DMS79 (cell line): ENCODE results near the gene GPATCH8.
A peak's percentile ranks its signal among the peaks of the same experiment; 100 is the strongest.
"Not testable (repeated sequence)": the region's sequence is repeated elsewhere in the genome, so short reads cannot be mapped to it uniquely, and the experiment has no call there.

Experiments
- DNase-seq: peaks from one replicate; lab custom pipeline; 2025; lab: John Stamatoyannopoulos, UW

The GPATCH8 gene

DNA sequence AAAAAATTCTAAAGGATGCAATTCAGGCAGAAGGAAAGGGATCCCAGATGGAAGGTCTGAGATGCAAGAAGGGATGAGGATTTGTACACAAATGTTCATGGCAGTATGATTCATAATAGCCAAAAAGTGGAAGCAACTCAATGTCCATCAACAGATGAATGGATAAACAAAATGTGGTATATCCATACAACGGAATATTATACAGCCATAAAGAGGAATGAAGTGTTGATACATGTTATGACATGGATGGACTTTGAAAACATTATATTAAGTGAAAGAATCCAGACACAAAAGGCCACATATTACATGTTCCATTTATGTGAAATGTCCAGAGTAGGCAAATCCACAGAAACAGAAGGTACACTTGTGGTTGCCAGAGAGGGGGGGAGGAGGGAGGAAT lies 23.9 kb upstream of the GPATCH8 start:
- DNase-seq = no peak

DNA sequence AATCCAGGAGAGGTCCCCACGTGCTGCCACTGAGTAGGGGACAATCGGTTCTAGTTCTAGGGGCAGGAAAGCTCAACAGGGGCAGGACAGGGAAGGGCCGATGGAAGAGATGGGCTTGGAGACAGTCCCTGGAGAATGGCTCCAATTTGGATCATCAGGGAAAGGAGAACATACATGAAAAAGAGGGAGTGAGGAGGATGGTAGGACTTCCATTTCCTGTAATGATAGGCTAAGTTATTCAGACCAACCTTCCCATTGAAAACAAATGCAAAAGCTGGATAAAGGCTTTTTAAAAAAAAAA lies 20.4 kb upstream of the GPATCH8 start:
- DNase-seq = no peak

DNA sequence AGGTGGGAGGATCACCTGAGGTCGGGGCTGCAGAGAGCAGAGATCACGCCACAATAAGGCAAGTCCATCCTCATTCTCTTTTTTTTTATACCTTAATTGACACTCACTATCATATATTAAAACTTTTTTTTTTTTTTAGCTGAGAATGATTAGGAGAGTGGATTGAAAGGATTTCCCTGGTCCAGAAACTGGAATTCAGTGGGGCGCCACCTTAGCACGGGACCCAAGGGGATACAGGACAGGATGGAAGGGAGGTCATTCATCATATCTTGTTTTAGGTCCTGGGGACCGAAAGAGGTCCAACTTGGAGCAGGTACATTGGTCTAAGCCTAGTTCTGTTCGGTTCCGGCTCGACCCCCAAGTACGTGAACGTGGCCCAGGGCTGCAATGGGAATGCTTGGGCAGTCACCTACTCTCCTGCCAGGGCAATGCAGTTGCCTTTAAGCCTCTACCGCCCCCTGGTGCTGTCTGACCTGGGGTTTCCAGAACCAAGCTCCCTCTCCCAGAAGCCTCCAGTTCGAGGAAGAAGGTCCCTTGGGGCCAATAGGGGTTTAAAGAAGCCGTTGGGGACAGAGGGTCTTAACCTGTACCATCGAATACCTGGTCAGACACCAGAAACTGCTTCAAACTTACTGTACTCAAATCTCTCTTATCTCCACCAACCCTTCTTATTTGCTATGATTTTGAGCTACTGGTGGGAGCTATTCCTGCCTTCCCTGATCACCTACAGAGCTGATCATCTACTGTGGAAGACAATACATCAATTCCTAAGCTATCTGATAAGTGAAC lies 19.9 kb upstream of the GPATCH8 start:
- no peak for DNase-seq

DNA sequence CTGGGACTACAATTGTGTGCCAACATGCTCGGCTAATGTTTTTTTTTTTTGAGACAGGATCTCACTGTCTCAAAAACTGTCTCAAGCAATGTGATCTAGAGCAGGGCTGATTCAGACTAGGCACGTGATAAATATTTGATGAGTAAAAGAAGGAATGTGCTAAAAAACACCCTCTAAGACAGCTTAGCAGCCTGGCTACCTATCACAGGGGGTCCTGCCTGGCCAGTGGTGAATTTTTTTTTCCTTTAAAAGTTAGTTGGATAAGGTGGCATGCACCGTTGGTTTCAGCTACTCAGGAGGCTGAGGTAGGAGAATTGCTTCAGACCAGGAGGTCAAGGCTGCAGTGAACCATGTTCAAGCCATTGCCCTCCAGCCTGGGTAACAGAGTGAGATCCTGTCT lies 14.8 kb upstream of the GPATCH8 start:
- no peak for DNase-seq

DNA sequence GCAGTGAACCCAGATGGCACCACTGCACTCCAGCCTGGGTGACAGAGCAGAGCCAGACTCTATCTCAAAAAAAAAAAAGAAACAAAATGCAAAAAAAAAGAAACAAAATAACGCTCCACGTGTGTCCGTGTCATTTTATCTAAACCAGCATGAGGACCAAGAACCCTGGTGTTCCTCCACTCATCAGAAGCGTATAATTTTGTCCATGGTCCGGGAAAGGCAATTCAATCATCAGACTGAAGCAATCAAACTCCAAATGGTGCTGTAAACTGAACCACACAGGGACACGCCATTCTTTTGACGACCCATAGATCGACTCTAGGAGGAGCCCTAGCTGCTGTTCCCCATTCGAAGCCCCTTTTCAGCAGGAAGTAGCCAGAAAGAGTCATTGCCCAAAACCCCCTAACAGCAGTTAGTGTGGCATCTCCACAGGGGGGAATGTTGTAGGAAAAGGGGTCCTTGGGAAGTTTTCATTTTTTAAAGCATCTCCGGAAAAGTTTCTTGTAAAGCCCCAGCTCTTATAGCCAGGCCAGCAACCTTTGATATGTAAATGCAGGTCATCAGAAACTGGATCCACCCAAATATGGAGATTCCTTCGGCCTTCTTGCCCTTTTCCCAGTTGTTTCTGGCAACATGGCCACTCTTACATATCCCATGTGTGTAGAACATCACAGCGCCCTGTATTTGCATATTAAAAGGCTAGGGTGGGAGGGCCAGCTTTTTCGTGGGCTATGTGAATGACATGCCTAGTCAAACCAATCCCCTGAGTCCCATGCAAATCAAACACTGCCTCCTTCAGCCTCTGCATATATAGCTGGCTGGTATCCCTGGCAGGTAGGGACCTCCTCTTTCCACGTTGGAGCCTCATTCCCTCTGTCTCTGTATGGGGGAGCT lies 8.3 kb upstream of the GPATCH8 start:
- not testable (repeated sequence) for DNase-seq

DNA sequence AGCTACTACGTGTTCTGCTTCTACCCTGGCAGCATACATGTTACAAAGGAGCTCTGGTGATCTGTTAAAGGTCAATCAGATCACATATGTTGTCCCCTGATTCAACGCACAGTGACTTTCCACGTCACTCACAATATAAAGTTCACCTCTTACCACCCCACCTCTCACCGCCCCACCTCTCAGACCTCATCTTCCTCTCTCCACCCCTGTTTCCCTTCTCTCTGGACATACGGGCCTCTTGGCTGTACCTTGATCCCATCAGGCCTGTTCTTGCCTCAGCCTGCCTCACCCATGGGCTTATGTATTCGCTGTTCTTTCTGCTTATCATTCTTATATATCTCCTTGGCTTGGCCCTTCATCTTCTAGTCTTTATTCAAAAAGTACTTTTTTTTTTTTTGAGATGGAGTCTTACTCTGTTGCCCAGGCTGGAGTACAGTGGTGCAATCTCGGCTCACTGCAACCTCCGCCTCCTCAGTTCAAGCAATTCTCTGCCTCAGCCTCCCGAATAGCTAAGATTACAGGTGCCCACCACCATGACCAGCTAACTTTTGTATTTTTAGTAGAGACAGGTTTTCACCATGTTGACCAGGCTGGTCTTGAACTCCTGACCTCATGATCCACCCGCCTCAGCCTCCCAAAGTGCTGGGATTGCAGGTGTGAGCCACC lies 3.9 kb upstream of the GPATCH8 start:
- not testable (repeated sequence) for DNase-seq

DNA sequence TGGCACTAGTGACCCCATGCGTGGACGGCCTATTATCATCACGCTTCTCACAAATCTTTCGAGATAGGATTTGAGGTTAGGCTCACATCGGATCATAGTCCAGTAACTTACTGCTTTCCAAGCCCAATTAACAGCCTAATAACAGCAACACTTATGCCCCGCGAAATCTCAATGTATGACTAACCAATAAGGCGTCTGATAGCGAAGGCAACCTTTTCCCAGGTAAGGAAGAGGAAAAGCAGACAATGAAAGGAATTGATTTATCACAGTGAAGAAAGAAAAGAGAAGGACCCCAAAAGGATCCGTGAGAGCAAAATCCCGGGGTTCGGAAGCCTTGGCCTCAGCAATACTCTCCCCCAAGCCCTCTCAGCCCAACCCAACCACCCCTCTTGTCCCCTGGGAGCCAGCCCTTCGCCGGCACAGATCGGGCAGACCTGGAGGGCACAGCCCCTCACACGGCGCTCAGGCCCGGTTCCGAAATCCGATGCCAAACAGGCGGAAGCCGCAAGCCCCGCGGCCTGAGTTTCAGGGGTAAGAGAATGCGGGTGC lies 534 bp downstream of the GPATCH8 start:
- DNase-seq = peak; percentile 19

DNA sequence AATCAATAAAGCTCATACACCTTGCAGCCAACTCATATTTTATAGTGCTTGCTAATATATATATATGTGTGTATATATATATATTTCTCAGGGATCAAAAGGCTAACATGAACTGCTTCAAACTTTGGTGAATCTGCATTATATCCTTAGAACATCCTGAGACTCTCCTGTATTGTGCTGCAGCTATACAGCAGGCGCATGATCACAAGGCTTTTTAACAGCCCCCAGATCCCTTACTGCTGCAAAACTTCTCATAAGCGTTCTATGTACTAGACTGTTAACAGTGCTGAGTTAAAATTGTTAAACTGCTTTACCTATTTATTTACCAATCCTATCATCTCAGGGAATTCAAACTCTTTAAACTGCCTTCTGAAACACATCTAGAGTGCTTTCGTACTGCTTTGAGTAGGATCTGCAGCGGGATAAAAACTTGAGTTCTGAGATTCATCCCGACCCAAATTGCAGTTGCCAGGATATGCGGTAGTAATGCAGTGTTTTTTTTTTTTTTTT lies 1.3 kb downstream of the GPATCH8 start:
- DNase-seq = no peak

DNA sequence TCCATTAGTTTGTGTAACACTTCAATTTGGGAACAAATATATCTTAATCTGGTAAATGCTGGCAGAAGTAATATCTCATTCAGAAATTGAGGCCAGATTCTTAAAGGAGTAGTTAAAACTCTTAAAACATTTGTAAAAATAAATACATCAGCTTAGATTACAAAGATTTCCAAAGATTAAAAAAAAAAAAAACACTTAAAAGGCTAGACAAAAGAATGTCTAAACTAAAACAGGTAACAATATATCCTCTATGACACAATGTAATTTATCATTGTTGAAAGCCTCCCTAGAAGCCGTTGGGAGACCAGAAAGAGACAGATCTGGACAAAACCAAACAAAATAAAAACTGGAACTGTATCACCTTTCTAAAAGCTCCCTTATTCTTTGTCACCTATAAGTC lies 3.5 kb downstream of the GPATCH8 start:
- DNase-seq = no peak

DNA sequence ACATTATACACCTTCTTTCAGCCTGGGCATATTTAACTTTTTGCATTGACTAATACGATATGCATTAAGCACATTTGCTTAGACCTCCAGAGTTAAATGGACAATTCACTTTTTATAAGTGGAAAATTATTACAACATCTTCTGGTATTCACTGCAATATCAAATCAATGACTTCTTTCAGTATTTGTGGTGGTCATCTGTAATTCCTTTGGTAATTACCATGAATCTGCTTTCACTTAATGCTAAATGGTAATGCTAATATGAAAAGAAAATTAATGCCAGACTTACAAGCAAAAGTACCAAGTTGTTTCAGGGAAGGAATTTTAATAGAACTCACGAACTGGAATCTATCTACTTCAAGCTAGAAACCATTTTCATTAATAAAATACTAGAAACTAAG lies 6.4 kb downstream of the GPATCH8 start:
- DNase-seq = no peak

DNA sequence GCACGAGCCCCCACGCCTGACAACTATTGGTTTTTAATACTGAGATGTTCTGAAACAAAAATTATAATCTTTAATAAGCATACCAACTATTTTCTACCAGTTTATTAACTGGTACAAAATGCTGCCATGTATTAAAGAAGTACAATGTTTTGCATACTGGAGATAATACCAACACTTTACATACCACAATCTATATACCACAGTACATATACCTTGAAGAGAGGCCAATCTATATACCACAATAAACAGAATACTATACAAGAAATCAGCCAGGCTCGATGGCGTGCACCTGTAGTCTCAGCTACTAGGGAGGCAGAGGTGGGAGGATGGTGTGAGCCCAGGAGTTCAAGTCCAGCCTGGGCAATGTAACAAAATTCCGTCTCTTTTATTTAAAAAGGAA lies 9.9 kb downstream of the GPATCH8 start:
- no peak for DNase-seq

DNA sequence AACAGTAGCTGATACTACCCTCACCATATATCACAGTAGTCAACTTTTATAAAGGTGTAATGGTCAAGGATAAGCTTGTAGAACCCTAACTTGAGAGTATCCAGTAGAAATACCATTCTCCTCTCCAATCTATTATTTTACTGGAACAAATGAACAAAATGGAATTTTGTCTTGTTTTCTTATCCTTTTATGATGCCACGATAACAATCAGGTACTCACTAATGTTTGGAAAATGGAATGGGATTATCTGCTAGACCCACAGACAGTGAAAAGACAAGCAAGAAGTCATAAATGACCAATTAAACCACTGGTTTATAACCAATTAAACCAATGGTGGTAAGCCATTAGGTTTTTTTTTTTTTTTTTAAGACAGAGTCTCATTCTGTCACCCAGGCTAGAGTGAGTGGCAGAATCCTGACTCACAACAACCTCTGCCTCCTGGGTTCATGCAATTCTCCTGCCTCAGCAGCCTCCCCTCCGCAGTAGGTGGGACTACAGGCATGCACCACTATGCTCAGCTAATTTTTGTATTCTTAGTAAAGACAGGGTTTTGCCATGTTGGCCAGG lies 10.4 kb downstream of the GPATCH8 start:
- DNase-seq = no peak

DNA sequence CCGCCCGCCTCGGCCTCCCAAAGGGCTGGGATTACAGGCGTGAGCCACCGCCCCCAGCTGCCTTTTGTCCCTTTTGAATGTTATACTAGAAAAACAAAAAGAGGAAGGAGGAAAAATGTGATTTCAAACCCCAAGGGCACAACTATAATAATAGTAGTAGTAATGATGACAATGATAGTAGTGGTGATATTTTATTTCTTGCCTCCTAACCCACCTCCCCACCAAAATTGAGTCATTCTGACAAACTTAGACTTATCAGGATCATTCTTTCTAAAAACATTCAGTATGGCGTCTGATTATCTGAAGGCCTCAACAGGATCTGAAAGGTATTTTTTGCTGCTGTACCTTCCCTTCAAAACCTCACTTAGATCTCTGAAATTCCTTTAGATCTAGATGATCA lies 13.6 kb downstream of the GPATCH8 start:
- DNase-seq = no peak

DNA sequence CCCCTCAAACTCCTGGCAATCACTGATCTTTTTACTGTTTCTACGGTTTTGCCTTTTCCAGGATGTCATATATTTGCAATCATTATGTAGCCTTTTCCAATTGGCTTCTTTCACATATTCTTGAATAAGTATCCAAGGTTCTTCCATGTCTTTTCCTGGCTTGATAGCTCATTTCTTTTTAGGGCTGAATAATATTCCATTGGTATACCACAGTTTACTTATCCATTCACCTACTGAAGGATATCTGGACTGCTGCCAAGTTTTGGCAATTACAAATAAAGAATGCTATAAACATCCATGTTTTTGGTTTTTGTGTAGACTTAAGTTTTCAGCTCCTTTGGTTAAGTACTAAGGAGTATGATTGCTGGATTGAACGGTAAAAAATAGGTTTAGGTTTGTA lies 16.0 kb downstream of the GPATCH8 start:
- DNase-seq = no peak

DNA sequence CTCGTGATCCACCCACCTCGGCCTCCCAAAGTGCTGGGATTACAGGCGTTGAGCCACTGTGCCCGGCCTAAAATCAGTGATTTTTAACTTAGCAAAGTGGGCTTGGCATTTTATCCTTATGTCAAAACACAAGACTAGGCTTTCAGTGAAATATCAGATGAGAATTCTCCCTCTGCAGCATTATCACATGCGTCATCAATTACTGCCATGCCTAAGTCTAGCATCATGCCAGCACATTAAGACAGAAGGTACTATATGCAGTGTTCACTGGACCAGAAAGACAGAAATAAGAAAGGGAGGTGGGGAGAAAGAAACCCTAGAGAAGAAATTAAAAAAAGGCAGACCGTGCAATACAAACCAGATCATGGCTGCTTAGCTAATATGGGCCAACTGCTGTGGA lies 29.8 kb downstream of the GPATCH8 start:
- no peak for DNase-seq

DNA sequence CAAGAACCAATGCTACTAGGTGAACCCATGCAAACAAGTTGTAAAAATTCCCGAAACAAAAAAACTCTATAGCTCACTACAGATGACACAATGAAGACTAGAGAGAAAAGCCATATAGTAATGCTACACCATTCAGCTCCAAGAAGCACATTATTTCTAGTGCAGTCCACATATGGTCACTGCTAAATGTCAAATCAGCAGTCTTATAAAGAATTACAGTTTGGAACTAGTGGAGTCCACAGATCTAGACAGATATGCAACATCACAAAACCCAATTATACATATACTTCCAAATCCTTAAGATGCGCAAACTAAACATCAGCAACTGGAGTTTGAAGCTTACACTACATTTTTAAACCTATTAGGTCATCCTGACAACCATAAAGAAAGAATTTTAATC lies 33.5 kb downstream of the GPATCH8 start:
- DNase-seq = no peak

DNA sequence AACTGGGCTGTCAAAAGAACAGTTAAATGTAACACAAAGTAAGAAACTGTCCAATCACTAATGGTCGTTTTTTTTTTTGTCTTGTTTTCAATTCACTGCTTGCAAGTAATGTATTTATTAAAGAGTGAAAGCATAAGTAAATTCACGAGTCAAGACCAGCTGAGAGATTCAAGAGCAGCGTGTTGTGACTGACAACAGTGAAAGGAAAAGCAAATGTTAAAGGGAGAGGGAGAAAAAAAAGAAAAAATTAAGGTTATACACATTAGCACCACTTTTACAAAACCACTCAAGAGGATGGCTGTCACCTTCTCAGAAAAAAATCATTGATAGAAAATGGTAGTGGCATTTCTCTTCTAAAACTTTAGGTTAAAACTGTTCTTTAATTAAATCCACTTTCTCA lies 36.1 kb downstream of the GPATCH8 start:
- DNase-seq = no peak

DNA sequence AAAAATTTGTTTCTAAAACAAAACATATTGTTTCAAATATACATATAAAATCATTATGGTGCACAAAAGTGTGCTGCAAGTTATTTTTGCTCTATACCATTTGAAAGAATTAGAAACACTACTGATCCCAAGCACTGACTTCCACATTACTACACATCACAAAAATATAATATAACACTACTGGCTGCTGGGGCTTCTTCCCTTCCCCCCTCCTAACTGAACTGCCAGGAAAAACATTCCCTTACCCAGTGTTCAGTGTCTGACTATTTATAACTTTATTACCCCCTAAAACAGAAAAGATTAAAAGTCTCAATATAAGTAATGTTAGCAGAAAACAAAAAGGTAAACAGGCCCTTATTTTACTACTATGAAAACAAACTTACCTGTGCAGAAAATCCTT lies 36.9 kb downstream of the GPATCH8 start:
- no peak for DNase-seq

DNA sequence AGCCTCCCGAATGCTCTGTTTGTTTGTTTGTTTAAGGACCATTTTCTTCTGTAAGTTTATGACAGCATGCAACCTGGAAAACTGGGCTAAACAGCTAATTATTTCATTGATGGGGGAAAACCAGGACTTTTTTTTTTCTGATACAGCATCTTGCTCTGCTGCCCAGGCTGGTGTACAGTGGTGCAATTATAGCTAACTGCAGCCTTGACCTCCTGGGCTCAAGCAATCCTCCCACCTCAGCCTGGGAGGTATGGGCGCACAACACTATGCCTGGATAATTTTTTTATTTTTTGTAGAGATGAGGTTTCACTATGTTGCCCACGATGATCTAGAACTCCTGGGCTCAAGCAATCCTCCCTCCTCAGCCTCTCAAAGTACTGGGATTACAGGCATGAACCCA lies 37.3 kb downstream of the GPATCH8 start:
- no peak for DNase-seq

DNA sequence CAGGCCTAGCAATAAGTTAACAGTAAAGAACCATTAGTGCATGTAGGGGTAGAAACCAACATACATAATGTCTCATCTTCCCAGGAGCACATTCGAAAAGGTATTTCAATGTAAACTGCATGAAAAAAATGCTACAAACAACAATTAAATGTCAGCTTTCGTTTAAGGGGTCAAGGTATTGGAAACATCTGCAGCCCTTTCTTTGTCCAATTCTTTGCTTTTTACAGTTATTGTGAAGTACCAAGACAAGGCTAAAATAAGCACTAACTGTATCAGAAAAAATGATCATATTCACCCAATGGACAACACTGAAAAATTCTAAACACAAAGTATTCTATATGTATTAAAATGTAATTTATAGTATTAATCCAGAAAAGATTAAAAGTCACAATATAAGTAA lies 37.9 kb downstream of the GPATCH8 start:
- no peak for DNase-seq

DNA sequence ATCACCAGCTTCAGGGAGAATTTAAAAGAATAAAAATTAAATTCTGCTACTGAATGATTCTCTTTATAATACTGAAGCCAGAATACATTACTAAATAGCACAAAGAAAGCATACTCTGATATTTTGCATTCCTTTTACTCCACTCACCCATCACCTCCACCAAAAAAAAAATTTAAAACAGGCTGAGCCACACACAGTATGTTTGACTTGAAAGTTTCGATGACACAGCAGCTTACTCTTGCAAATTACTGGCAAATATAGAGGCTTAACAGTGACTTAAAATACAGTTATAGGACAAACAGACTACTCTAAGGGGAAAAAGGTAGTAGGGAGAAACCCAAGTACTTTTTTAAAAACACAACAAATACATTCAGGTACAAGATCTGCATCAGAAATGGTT lies 39.2 kb downstream of the GPATCH8 start:
- DNase-seq = no peak

DNA sequence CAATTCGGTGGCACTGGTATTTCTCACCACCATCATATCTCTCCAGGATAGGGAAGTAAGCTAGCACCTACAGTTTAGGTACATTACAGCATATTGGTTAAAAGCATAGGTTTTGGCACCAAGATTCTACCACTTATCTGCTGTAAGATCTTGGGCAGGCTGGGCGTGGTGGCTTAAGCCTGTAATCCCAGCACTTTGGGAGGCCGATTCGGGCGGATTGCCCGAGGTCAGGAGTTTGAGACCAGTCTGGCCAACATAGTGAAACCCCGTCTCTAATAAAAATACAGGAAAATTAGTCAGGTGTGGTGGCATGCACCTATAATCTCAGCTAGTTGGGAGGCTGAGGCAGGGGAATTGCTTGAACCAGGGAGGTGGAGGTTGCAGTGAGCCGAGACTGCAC lies 51.4 kb downstream of the GPATCH8 start:
- no peak for DNase-seq
